Astrocyte (in vitro differentiated cells and primary cell): ENCODE results near the gene SHISA8. TPM values are rescaled to one million over a fixed set of nuclear protein-coding genes. Genes with fewer than 3 reads are reported as not detected.

Experiments used
- DNase-seq: peaks from one replicate; pipeline ENCODE4 v3.0.0-alpha.2; 2010; ENCODE audit warnings: low read depth
- FAIRE-seq: peaks from 2 replicates; lab custom pipeline; 2011; peaks lifted over from hg19 to GRCh38; lab: Jason Lieb, UNC
- H2AFZ ChIP-seq: 2 replicates; pipeline ENCODE4 v1.6.0; 2012; ENCODE audit warnings: low read depth, low read length, inconsistent platforms
- H3K27ac ChIP-seq: 2 replicates; pipeline ENCODE4 v1.5.1; 2011; ENCODE audit warnings: low read depth, low read length, inconsistent platforms
- H3K27me3 ChIP-seq: 2 replicates; pipeline ENCODE4 v1.6.0; 2011; ENCODE audit warnings: low read length, inconsistent platforms; ENCODE audit not compliant: insufficient read depth
- H3K36me3 ChIP-seq: 2 replicates; pipeline ENCODE4 v1.5.1; 2011; ENCODE audit warnings: low read length, inconsistent platforms; ENCODE audit not compliant: insufficient read depth
- H3K4me1 ChIP-seq: 2 replicates; pipeline ENCODE4 v1.5.1; 2011; ENCODE audit warnings: low read length, inconsistent platforms; ENCODE audit not compliant: insufficient read depth
- H3K4me2 ChIP-seq: 2 replicates; pipeline ENCODE4 v1.6.0; 2012; ENCODE audit warnings: low read length, inconsistent platforms
- H3K4me3 ChIP-seq: 2 replicates; pipeline ENCODE4 v1.5.1; 2011; ENCODE audit warnings: low read depth, mild to moderate bottlenecking, low read length, inconsistent platforms; ENCODE audit not compliant: insufficient read depth
- H3K79me2 ChIP-seq: 2 replicates; pipeline ENCODE4 v1.6.0; 2012; ENCODE audit warnings: mild to moderate bottlenecking, low read length, inconsistent platforms; ENCODE audit not compliant: insufficient read depth
- H3K9ac ChIP-seq: 2 replicates; pipeline ENCODE4 v1.6.0; 2012; ENCODE audit warnings: mild to moderate bottlenecking, low read length, inconsistent platforms
- H3K9me3 ChIP-seq: 2 replicates; pipeline ENCODE4 v1.5.1; 2012; ENCODE audit warnings: low read depth, mild to moderate bottlenecking, low read length, inconsistent platforms; ENCODE audit not compliant: insufficient read depth
- H4K20me1 ChIP-seq: 2 replicates; pipeline ENCODE4 v1.6.0; 2012; ENCODE audit warnings: low read length, inconsistent platforms; ENCODE audit not compliant: insufficient read depth
- H3K27ac Mint-ChIP-seq: one replicate; pipeline ENCODE4 v1.8.0; 2021; ENCODE audit warnings: mild to moderate bottlenecking, mixed read lengths; ENCODE audit not compliant: unreplicated experiment
- H3K27me3 Mint-ChIP-seq: one replicate; pipeline ENCODE4 v1.8.0; 2021; ENCODE audit warnings: low read depth, mixed read lengths; ENCODE audit not compliant: unreplicated experiment
- H3K36me3 Mint-ChIP-seq: one replicate; pipeline ENCODE4 v1.8.0; 2021; ENCODE audit warnings: low read depth, mixed read lengths; ENCODE audit not compliant: unreplicated experiment
- H3K4me1 Mint-ChIP-seq: one replicate; pipeline ENCODE4 v1.8.0; 2021; ENCODE audit warnings: low read depth, mixed read lengths; ENCODE audit not compliant: unreplicated experiment
- H3K4me3 Mint-ChIP-seq: one replicate; pipeline ENCODE4 v1.8.0; 2021; ENCODE audit warnings: mild to moderate bottlenecking, moderate library complexity, mixed read lengths; ENCODE audit not compliant: unreplicated experiment
- H3K9me3 Mint-ChIP-seq: one replicate; pipeline ENCODE4 v1.8.0; 2021; ENCODE audit warnings: mild to moderate bottlenecking, mixed read lengths; ENCODE audit not compliant: unreplicated experiment
- EZH2 ChIP-seq: IDR thresholded peaks from 2 replicates; pipeline ENCODE4 v1.6.1; 2012; ENCODE audit warnings: mild to moderate bottlenecking, low read length, inconsistent platforms; ENCODE audit not compliant: insufficient read depth
- total RNA-seq: library from RNA; stranded (reverse); gene quantifications from 2 replicates; pipeline ENCODE4 v1.2.1, GENCODE V29; 2021
- TF ChIP-seq, protein P1 (sequence below): IDR thresholded peaks from 2 replicates; pipeline ENCODE4 v1.5.1; 2011; ENCODE audit warnings: low read depth, mild to moderate bottlenecking, inconsistent platforms, low read length, moderate library complexity; ENCODE audit not compliant: insufficient read depth

SHISA8 gene
- total RNA-seq, 1 donor from 2014 or later: not detected

DNA sequence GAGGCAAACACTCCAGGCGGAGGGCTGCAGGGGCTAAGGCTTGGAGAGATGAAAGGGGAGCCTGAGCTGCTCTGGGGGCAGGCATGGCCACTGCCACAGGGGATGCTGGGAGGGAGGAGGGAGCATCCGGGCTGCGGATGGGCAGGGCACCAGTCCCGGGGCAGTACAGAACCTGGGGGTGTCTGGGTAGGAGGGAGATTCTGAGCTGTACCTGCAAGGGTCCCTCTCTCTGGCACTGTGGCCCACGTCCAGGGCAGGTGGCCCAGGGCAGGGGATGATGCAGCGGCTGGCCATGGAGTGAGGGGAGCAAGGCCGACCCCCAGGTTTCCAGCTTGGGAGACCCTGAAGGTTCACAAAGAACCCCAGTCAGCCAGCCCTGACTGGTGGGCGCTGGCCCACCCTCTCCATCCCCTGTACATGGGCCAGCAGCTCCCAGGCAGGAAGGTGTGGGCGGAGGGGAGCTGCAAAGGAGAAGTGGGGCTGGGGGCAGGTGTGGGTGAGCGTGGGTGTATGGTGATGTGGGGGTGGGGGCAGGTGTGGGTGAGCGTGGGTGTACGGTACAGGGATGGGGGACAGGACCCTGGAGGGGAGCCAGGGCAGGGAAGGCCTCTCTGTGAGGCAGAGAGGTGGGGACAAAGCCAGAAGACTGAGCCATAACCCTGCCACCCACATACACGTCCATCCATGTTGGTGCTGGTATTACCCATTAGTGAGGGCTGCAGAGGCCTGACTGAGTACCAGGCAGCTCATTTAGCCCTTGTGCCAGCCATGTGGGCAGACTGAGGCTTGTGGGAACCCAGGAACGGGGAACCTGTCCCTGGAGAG is 13.9 kb upstream of the SHISA8 start:
- Mint-ChIP-seq H3K9me3 (no peaks in the 10 kb centered on the region), H3K4me3 (no peak overlapping the region), H3K27me3 (peaks cover 29% of the 10 kb centered on the region), H3K36me3 (no peaks in the 10 kb centered on the region), H3K4me1 (peaks cover 3% of the 10 kb centered on the region), H3K27ac (no peak overlapping the region)
- no peak overlapping the region for H3K4me2 ChIP-seq
- H3K9me3 ChIP-seq: no peaks in the 10 kb centered on the region
- H4K20me1 ChIP-seq: no peaks in the 10 kb centered on the region
- no peak overlapping the region for H2AFZ ChIP-seq
- no peak overlapping the region for H3K27ac ChIP-seq
- DNase-seq (no peak), FAIRE-seq (no peak)
- H3K36me3 ChIP-seq: no peaks in the 10 kb centered on the region
- no peak overlapping the region for H3K4me3 ChIP-seq
- TF ChIP-seq, protein P1, sequence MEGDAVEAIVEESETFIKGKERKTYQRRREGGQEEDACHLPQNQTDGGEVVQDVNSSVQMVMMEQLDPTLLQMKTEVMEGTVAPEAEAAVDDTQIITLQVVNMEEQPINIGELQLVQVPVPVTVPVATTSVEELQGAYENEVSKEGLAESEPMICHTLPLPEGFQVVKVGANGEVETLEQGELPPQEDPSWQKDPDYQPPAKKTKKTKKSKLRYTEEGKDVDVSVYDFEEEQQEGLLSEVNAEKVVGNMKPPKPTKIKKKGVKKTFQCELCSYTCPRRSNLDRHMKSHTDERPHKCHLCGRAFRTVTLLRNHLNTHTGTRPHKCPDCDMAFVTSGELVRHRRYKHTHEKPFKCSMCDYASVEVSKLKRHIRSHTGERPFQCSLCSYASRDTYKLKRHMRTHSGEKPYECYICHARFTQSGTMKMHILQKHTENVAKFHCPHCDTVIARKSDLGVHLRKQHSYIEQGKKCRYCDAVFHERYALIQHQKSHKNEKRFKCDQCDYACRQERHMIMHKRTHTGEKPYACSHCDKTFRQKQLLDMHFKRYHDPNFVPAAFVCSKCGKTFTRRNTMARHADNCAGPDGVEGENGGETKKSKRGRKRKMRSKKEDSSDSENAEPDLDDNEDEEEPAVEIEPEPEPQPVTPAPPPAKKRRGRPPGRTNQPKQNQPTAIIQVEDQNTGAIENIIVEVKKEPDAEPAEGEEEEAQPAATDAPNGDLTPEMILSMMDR: no peak
- no peak for TF ChIP-seq EZH2
- no peaks in the 10 kb centered on the region for H3K79me2 ChIP-seq
- no peak overlapping the region for H3K9ac ChIP-seq
- H3K27me3 ChIP-seq: peaks cover 10% of the 10 kb centered on the region
- H3K4me1 ChIP-seq: no peaks in the 10 kb centered on the region

DNA sequence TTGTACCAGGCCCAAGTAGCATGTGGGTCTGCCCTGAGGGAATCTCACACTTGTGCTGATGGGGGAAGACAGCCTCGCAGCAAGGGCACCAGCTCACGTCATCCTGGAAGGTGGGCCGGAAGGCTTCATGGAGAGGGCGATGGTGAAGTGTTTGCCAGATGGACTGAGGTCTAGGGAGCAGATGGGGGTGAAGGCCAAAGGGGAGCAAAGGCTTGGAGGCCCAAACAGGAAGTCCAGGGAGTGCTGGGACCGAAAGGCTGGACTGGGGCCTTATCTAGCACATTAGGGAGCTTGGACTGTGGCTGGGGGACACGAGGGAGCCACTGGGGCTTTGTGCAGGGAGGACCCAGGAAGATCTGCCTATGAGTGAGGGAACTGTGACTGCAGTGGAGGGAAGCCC is 12.9 kb upstream of the SHISA8 start:
- H2AFZ ChIP-seq: no peak overlapping the region
- H3K4me2 ChIP-seq: no peak overlapping the region
- no peaks in the 10 kb centered on the region for H3K79me2 ChIP-seq
- TF ChIP-seq, protein P1: no peak
- TF ChIP-seq EZH2: no peak
- H3K36me3 Mint-ChIP-seq: no peaks in the 10 kb centered on the region
- H3K4me3 Mint-ChIP-seq: no peak overlapping the region
- H3K4me1 ChIP-seq: no peaks in the 10 kb centered on the region
- no peak overlapping the region for H3K27ac ChIP-seq
- H3K27me3 Mint-ChIP-seq: peaks cover 32% of the 10 kb centered on the region
- no peak overlapping the region for H3K4me3 ChIP-seq
- DNase-seq (no peak), FAIRE-seq (no peak)
- H3K9me3 ChIP-seq: no peaks in the 10 kb centered on the region
- H3K36me3 ChIP-seq: no peaks in the 10 kb centered on the region
- no peaks in the 10 kb centered on the region for H3K9me3 Mint-ChIP-seq
- no peaks in the 10 kb centered on the region for H4K20me1 ChIP-seq
- H3K27me3 ChIP-seq: peaks cover 10% of the 10 kb centered on the region
- H3K9ac ChIP-seq: no peak overlapping the region
- H3K27ac Mint-ChIP-seq: no peak overlapping the region
- peaks cover 3% of the 10 kb centered on the region for H3K4me1 Mint-ChIP-seq
